ENCODE results near the gene ENTPD6.

Gene ENTPD6

DNA sequence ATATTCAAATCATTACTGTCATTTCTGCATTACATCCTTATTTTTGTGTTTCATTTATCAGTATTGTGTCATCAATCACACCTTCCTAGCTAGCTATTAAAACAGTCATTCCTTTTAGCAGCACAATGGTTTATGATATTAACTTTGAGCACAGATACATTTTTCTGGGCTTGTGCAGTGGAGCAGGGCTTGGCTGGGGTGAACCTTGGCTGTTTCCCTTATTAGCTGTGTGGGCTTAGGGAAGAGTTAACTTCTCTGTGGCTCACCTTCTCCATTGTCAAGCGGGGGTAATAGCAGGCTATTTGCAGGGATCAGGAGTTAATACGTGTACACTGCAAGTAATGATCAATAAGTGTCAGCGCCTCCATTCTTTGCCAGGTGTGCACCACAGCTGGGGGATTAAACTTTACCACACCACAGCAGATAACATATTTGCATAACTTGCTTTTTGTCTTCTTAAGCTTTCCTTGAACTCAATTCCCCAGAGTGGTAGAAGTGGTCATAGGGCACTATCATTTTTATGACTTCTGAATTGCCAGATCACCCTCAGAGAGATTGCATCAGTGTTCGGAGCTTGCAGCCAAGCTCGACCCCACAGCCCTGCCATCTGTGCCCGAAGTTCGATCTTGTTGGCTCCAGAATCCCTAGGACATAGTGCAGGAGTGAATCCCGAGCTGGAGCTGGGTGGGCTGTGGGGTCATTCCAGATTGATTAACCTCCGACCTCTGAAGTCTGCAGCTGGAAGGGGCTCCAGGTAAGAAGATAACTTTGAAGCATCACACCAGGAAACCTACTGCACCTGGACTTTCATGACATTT is 50.9 kb downstream of the ENTPD6 start:
- H3K36me3 ChIP-seq (ENCODE audit: control insufficient read depth, insufficient read depth, low read length): peaks cover 2% of the 10 kb centered on the region; the same call in 1 of the 2 replicates
- H3K9me3 ChIP-seq (ENCODE audit: control insufficient read depth, insufficient read depth, low read depth, low read length): no peaks in the 10 kb centered on the region
- peaks cover 15% of the 10 kb centered on the region; the same call in 1 of the 2 replicates for H3K27me3 ChIP-seq (ENCODE audit: control insufficient read depth, insufficient read depth, low read length)
- peaks cover 18% of the 10 kb centered on the region for H3K4me1 ChIP-seq (ENCODE audit: control insufficient read depth, insufficient read depth, low read length)
- H3K9ac ChIP-seq (ENCODE audit: low read length): no peak overlapping the region
- H3K27ac ChIP-seq (ENCODE audit: low read depth, low read length): no peak overlapping the region
- H3K4me3 ChIP-seq (ENCODE audit: low read depth, low read length): peak overlapping the region; percentile 90

- Histone ChIP-seq H3K4me1 (ENCODE audit: control insufficient read depth, insufficient read depth, low read length) (peaks cover 19% of the 10 kb centered on the region), H3K9me3 (ENCODE audit: control insufficient read depth, insufficient read depth, low read depth, low read length) (no peaks in the 10 kb centered on the region), H3K27ac (ENCODE audit: low read depth, low read length) (no peak overlapping the region), H3K9ac (ENCODE audit: low read length) (peak overlapping the region; percentile 28), H3K4me3 (ENCODE audit: low read depth, low read length) (peak overlapping the region; percentile 90), H3K27me3 (ENCODE audit: control insufficient read depth, insufficient read depth, low read length) (peaks cover 15% of the 10 kb centered on the region; the same call in 1 of the 2 replicates), H3K36me3 (ENCODE audit: control insufficient read depth, insufficient read depth, low read length) (peaks cover 2% of the 10 kb centered on the region; the same call in 1 of the 2 replicates)
These were observed 51.5 kb downstream of the ENTPD6 start for GRCh38 chr20:25247000-25247517.

GRCh38 chr20:25247518-25247955 is 52.0 kb downstream of the ENTPD6 start:
- Histone ChIP-seq H3K36me3 (ENCODE audit: control insufficient read depth, insufficient read depth, low read length) (peaks cover 2% of the 10 kb centered on the region; the same call in 1 of the 2 replicates), H3K4me1 (ENCODE audit: control insufficient read depth, insufficient read depth, low read length) (peaks cover 23% of the 10 kb centered on the region; the same call in 1 of the 2 replicates), H3K27ac (ENCODE audit: low read depth, low read length) (no peak overlapping the region), H3K27me3 (ENCODE audit: control insufficient read depth, insufficient read depth, low read length) (peaks cover 15% of the 10 kb centered on the region; the same call in 1 of the 2 replicates), H3K9me3 (ENCODE audit: control insufficient read depth, insufficient read depth, low read depth, low read length) (no peaks in the 10 kb centered on the region), H3K4me3 (ENCODE audit: low read depth, low read length) (peak overlapping the region; percentile 90), H3K9ac (ENCODE audit: low read length) (peak overlapping the region; percentile 28)

DNA sequence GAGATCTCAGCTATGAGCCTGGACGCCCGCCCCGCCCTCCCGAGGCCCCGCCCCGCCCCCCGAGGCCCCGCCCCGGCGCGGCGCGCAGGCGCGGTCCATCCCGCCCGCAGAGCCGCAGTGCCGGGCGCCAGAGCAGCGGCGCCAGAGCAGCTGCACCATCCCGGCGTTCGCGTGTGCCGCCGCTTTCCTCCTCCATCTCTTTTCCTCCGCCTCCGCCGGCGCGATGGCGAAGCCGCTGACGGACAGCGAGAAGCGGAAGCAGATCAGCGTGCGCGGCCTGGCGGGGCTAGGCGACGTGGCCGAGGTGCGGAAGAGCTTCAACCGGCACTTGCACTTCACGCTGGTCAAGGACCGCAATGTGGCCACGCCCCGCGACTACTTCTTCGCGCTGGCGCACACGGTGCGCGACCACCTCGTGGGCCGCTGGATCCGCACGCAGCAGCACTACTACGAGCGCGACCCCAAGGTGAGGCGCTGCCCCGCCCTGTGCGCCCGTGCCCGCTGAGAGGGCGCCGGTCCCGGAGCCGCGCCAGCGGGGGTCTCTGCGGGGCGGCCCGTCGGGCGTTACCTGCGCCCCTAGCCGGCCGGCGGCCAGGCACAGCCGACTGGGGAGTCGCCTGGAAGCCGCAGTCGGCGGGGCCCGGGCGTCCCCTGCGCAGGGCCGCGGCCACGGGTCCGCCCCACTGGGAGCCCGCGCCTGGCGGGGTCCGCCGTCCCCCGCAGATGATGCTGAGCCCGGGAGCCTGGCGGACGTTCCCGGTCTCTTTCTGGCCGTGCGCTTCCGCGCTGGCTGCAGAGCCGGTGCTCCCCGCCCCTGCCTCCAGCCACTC is 52.7 kb downstream of the ENTPD6 start, which contains the start of gene PYGB:
Gene PYGB, plus strand, starts transcription at position 130 of the 830 bp plus-strand sequence. Its CDS starts 94 bp downstream, at position 224.
- Histone ChIP-seq H3K9me3 (ENCODE audit: control insufficient read depth, insufficient read depth, low read depth, low read length) (no peaks in the 10 kb centered on the region), H3K4me1 (ENCODE audit: control insufficient read depth, insufficient read depth, low read length) (peaks cover 29% of the 10 kb centered on the region; the same call in 1 of the 2 replicates), H3K9ac (ENCODE audit: low read length) (peak within 1 kb of the TSS; percentile 83), H3K4me3 (ENCODE audit: low read depth, low read length) (peak within 1 kb of the TSS; percentile 90), H3K27me3 (ENCODE audit: control insufficient read depth, insufficient read depth, low read length) (peaks cover 15% of the 10 kb centered on the region; the same call in 1 of the 2 replicates), H3K27ac (ENCODE audit: low read depth, low read length) (no peak within 1 kb of the TSS; the same call in 1 of the 2 replicates), H3K36me3 (ENCODE audit: control insufficient read depth, insufficient read depth, low read length) (peaks cover 6% of the 10 kb centered on the region)

- peaks cover 15% of the 10 kb centered on the region; the same call in 1 of the 2 replicates for H3K27me3 ChIP-seq (ENCODE audit: control insufficient read depth, insufficient read depth, low read length)
- H3K9me3 ChIP-seq (ENCODE audit: control insufficient read depth, insufficient read depth, low read depth, low read length): no peaks in the 10 kb centered on the region
- H3K4me1 ChIP-seq (ENCODE audit: control insufficient read depth, insufficient read depth, low read length): peaks cover 29% of the 10 kb centered on the region; the same call in 1 of the 2 replicates
- H3K4me3 ChIP-seq (ENCODE audit: low read depth, low read length): peak overlapping the region; percentile 90
- H3K9ac ChIP-seq (ENCODE audit: low read length): peak overlapping the region; percentile 83
- peaks cover 6% of the 10 kb centered on the region for H3K36me3 ChIP-seq (ENCODE audit: control insufficient read depth, insufficient read depth, low read length)
- H3K27ac ChIP-seq (ENCODE audit: low read depth, low read length): no peak overlapping the region
These were observed 53.3 kb downstream of the ENTPD6 start for GRCh38 chr20:25248786-25249172.

- no peaks in the 10 kb centered on the region for H3K9me3 ChIP-seq (ENCODE audit: control insufficient read depth, insufficient read depth, low read depth, low read length)
- peaks cover 29% of the 10 kb centered on the region; the same call in 1 of the 2 replicates for H3K4me1 ChIP-seq (ENCODE audit: control insufficient read depth, insufficient read depth, low read length)
- no peak overlapping the region for H3K27ac ChIP-seq (ENCODE audit: low read depth, low read length)
- peak overlapping the region; percentile 83 for H3K9ac ChIP-seq (ENCODE audit: low read length)
- H3K27me3 ChIP-seq (ENCODE audit: control insufficient read depth, insufficient read depth, low read length): peaks cover 15% of the 10 kb centered on the region; the same call in 1 of the 2 replicates
- peaks cover 6% of the 10 kb centered on the region for H3K36me3 ChIP-seq (ENCODE audit: control insufficient read depth, insufficient read depth, low read length)
- peak overlapping the region; percentile 90 for H3K4me3 ChIP-seq (ENCODE audit: low read depth, low read length)
These were observed 53.9 kb downstream of the ENTPD6 start for GRCh38 chr20:25249198-25249931.

- Histone ChIP-seq H3K27ac (ENCODE audit: low read depth, low read length) (no peak overlapping the region), H3K36me3 (ENCODE audit: control insufficient read depth, insufficient read depth, low read length) (peaks cover 6% of the 10 kb centered on the region), H3K27me3 (ENCODE audit: control insufficient read depth, insufficient read depth, low read length) (peaks cover 15% of the 10 kb centered on the region; the same call in 1 of the 2 replicates), H3K9ac (ENCODE audit: low read length) (no peak overlapping the region), H3K4me3 (ENCODE audit: low read depth, low read length) (no peak overlapping the region), H3K4me1 (ENCODE audit: control insufficient read depth, insufficient read depth, low read length) (peaks cover 31% of the 10 kb centered on the region; the same call in 1 of the 2 replicates), H3K9me3 (ENCODE audit: control insufficient read depth, insufficient read depth, low read depth, low read length) (no peaks in the 10 kb centered on the region)
These were observed 55.0 kb downstream of the ENTPD6 start for GRCh38 chr20:25250508-25250907.

DNA sequence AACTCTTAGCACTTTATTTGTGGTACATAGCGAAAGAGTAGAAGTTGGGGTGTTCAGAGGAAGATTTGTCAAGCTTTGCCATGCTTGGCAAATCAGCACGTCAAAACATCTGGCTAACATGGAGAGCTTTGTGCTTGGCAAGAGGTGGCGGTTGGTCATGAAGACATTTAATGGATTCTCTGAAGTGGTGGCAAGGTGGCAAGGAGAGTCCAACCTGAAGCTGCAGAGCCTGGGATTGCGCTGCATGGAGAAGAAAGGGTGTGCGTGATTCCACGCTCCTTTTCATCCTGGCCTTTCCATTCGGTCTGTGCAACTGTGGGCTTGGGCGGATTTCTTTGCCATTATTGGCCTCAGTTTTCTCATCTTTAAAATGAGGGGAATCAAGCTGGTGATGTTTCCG is 55.5 kb downstream of the ENTPD6 start:
- H3K36me3 ChIP-seq (ENCODE audit: control insufficient read depth, insufficient read depth, low read length): peaks cover 6% of the 10 kb centered on the region
- H3K9me3 ChIP-seq (ENCODE audit: control insufficient read depth, insufficient read depth, low read depth, low read length): no peaks in the 10 kb centered on the region
- no peak overlapping the region for H3K4me3 ChIP-seq (ENCODE audit: low read depth, low read length)
- no peak overlapping the region for H3K27ac ChIP-seq (ENCODE audit: low read depth, low read length)
- no peak overlapping the region for H3K9ac ChIP-seq (ENCODE audit: low read length)
- H3K27me3 ChIP-seq (ENCODE audit: control insufficient read depth, insufficient read depth, low read length): peaks cover 15% of the 10 kb centered on the region; the same call in 1 of the 2 replicates
- peaks cover 30% of the 10 kb centered on the region; the same call in 1 of the 2 replicates for H3K4me1 ChIP-seq (ENCODE audit: control insufficient read depth, insufficient read depth, low read length)

- Histone ChIP-seq H3K36me3 (ENCODE audit: control insufficient read depth, insufficient read depth, low read length) (peaks cover 6% of the 10 kb centered on the region), H3K9me3 (ENCODE audit: control insufficient read depth, insufficient read depth, low read depth, low read length) (no peaks in the 10 kb centered on the region), H3K4me3 (ENCODE audit: low read depth, low read length) (no peak overlapping the region), H3K4me1 (ENCODE audit: control insufficient read depth, insufficient read depth, low read length) (peaks cover 30% of the 10 kb centered on the region; the same call in 1 of the 2 replicates), H3K27ac (ENCODE audit: low read depth, low read length) (no peak overlapping the region), H3K27me3 (ENCODE audit: control insufficient read depth, insufficient read depth, low read length) (peaks cover 9% of the 10 kb centered on the region; the same call in 1 of the 2 replicates), H3K9ac (ENCODE audit: low read length) (no peak overlapping the region)
These were observed 56.0 kb downstream of the ENTPD6 start for GRCh38 chr20:25251558-25251957.

DNA sequence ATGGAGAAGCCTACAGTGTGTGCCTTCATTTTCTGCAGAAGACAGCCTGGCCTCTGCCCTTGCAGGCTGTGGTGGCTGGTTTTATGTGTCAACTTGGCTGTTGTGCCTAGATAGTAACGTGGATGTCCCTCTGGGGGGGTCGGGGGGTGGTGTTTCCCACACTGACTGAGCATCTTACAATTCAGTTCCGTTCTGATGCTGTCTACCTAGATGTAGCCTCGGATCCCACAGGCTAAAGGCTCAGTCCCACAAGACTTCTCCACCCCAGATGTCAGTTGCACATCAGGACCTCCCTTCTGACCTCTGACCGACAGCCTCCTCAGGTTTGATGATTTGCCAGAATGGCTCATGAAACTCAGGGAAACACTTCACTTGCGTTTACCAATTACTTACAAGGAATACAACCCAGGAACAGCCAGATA is 56.7 kb downstream of the ENTPD6 start:
- no peak overlapping the region for H3K4me3 ChIP-seq (ENCODE audit: low read depth, low read length)
- no peak overlapping the region for H3K27ac ChIP-seq (ENCODE audit: low read depth, low read length)
- H3K36me3 ChIP-seq (ENCODE audit: control insufficient read depth, insufficient read depth, low read length): peaks cover 6% of the 10 kb centered on the region

More for the DNA sequence above, 56.7 kb downstream of the ENTPD6 start:
- no peak overlapping the region for H3K9ac ChIP-seq (ENCODE audit: low read length)
- peaks cover 27% of the 10 kb centered on the region; the same call in 1 of the 2 replicates for H3K4me1 ChIP-seq (ENCODE audit: control insufficient read depth, insufficient read depth, low read length)
- H3K27me3 ChIP-seq (ENCODE audit: control insufficient read depth, insufficient read depth, low read length): peaks cover 4% of the 10 kb centered on the region; the same call in 1 of the 2 replicates
- no peaks in the 10 kb centered on the region for H3K9me3 ChIP-seq (ENCODE audit: control insufficient read depth, insufficient read depth, low read depth, low read length)

Measured in HUES6 (cell line).